HCEC 1CT (cell line): ENCODE measurements around the gene EIF5A2.
"Not testable (repeated sequence)": the region's sequence is repeated elsewhere in the genome, so short reads cannot be mapped to it uniquely, and the experiment has no call there.

ENCODE experiments used
- DNase-seq: peaks from one replicate; pipeline ENCODE4 v3.0.0-alpha.2; 2017

The EIF5A2 gene

DNA sequence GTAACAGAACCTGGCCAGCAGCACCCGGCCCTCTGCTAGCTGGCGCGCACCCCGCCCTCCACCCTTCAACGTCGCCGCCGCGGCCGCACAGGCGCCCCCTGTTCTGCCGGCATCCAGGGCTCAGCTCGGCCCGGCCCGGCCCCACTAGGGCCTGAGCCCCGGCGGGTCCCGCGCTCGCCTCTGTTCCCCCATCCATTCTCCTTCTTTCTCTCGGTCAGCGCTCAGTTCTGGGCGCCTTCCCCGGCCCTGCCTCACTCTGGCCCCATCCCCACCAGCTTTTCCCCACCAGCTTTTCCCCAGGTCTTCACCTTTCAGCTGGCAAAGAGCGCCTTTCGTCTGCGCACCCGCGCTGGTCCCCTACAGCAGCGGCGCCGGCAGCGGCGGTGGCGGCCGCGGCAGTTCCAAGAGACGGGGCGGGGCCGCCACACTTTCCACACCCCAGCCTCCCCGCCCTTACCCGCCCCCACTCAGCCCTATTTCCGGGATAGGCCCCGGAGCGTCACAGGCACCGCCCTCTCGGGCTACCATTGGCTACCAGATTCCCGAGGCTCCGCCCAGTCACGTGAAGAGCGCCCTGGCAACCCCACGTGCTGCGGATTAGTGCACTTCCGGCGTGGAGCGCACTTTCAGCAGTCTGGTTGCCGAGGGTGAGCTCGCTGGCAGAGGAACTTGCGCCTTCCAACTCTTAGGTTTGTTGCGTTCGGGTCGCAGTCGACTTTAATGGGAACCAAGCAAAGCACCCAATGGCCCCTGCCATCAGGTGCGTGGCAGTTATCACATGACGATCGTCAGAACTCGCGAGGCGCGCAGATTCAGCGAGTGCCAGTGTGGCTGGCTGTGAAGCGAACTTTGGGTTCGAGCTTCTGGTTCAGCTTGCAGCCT is at the start of gene EIF5A2:
Gene EIF5A2 (minus strand): TSS at position 403 of the 882 bp plus-strand sequence. CDS start 831 bp downstream, outside the sequence.
- DNase-seq: peak; percentile 95

- DNase-seq: no peak
Observed at GRCh38 chr3:170956647-170957046, 48.2 kb upstream of the EIF5A2 start.

DNA sequence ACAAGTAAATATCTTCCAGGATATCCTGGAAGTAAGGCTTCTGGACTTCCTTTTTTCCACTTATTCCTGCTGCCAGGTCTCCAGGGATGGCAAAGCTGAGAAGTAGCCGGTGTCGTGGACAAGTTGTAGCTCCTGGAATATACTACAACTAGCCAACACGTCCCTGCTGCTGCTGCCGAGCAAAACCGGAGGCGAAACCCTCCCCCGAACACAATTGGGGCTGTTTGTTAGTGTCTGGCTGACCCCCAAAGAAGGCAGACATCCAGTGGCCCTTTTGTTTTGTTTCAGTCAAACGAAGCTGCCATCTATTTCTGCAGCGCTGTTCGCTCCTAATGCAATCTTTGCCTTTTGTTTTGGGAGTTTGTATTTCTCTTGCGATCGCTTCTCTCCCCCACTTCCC is 45.3 kb upstream of the EIF5A2 start:
- DNase-seq: no peak

GRCh38 chr3:170953229-170953628 is 44.8 kb upstream of the EIF5A2 start:
- DNase-seq: no peak

DNA sequence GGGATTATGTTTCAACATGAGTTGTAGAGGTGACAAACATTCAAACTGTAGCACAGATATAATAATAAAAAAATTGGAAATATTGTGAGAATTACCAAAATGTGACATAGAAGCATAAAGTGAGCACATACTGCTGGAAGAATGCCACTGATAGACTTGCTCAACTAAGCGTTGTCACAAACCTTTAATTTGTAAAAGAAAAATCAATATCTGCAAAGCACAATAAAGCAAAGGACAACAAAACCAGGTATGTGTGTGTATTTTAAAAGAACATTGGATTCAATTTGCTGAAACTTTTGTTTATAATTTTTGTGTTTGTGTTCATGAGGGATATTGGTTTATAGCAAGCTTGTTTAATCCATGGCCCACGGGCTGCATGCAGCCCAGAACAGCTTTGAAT is 40.8 kb upstream of the EIF5A2 start:
- DNase-seq: no peak

GRCh38 chr3:170947018-170947769 is 38.8 kb upstream of the EIF5A2 start:
- DNase-seq: no peak

- DNase-seq: no peak
Observed at GRCh38 chr3:170942011-170942410, 33.6 kb upstream of the EIF5A2 start.

DNA sequence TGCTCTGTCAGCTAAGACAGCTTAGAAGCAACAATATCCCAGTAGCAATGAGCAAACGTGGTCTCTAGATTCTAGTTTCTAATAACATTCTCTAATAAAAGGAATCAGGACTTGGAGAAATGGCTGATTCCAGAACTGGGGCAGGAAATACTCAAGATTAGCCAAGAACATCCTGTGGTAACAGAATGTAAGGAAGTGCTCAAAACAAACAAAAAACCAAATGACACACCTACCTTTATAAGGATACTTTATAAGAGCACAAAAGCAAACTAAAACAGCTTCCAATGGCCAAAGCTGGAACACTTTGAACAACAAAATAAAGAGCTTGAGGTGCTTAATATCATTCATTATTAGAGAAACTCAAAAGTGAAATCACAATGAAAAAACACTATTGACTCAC is 33.1 kb upstream of the EIF5A2 start:
- no peak for DNase-seq

DNA sequence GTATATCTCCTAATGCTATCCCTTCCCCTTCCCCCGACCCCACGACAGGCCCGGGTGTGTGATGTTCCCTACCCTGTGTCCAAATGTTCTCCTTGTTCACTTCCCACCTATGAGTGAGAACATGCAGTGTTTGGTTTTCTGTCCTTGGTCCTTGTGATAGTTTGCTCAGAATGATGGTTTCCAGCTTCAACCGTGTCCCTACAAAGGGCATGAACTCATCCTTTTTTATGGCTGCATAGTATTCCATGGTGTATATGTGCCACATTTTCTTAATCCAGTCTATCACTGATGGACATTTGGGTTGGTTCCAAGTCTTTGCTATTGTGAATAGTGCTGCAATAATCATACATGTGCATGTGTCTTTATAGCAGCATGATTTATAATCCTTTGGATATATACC is 24.6 kb upstream of the EIF5A2 start:
- not testable (repeated sequence) for DNase-seq

DNA sequence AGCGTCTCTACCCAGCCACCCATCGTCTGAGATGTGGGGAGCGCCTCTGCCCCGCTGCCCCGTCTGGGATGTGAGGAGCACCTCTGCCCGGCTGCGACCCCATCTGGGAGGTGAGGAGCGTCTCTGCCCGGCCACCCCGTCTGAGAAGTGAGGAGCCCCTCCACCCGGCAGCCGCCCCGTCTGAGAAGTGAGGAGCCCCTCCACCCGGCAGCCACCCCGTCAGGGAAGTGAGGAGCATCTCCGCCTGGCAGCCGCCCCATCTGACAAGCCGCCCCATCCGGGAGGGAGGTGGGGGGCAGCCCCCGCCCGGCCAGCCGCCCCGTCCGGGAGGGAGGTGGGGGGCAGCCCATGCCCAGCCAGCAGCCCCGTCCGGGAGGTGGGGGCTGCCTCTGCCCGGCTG is 15.1 kb upstream of the EIF5A2 start:
- DNase-seq: not testable (repeated sequence)

- no peak for DNase-seq
Observed at GRCh38 chr3:170918715-170919114, 10.3 kb upstream of the EIF5A2 start.

DNA sequence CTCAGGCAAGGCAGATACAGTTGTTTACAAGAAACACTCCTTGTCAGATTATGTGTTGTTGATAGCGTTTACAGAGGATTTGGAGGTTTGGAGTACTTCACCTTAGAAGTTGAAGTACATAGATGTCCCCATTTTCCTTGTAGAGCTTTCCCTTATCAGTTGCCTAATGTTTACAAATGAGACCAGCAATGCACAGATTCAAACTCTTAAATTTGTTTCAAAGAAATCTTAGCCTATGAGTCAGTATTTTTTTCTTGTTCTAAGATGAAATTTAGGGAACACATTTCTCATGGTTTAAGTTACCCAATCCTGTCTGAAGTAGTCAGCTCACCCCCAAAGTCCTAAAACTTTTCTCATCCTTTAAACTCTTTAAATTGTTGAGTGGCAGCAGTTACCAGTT is 6.3 kb upstream of the EIF5A2 start:
- DNase-seq: peak; percentile 35

DNA sequence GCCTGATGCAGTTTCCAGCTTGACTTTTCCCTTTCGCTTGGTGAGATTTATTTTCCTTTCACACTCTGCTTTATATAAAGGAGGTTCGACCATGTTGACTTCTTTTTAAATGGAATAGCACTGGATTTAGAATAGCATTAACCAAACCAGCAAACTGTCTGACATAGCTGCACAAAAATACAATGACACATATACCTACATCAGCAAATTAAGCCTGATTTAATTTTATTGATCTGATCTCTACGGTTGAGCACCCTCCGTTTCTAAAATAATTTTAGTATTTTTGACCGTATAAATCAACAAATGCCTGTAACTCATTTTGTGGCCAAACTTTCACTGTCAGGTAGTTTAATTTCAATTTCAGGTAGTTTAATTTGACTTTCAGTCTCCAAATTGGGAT is 5.8 kb upstream of the EIF5A2 start:
- no peak for DNase-seq

DNA sequence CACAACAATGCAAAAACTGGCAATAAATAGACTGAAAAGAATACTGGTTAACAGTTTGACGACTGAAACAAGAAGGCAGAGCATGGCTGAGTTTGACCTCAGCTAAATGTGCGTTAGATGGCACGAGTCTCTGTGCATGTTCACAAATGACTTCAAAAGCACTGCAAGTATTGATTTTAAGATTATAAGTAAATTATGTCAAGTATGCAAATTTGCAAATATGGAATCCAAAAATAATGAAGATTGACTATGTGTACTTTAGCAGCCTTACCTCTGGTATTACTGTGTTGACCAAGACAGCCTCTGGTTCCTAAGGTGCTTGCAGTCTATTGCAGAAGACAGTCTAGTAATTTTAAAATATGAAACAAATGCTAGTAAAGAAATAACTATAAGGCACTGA is 2.6 kb upstream of the EIF5A2 start:
- DNase-seq: no peak

GRCh38 chr3:170910542-170910941 is 2.1 kb upstream of the EIF5A2 start:
- DNase-seq: peak; percentile 20

DNA sequence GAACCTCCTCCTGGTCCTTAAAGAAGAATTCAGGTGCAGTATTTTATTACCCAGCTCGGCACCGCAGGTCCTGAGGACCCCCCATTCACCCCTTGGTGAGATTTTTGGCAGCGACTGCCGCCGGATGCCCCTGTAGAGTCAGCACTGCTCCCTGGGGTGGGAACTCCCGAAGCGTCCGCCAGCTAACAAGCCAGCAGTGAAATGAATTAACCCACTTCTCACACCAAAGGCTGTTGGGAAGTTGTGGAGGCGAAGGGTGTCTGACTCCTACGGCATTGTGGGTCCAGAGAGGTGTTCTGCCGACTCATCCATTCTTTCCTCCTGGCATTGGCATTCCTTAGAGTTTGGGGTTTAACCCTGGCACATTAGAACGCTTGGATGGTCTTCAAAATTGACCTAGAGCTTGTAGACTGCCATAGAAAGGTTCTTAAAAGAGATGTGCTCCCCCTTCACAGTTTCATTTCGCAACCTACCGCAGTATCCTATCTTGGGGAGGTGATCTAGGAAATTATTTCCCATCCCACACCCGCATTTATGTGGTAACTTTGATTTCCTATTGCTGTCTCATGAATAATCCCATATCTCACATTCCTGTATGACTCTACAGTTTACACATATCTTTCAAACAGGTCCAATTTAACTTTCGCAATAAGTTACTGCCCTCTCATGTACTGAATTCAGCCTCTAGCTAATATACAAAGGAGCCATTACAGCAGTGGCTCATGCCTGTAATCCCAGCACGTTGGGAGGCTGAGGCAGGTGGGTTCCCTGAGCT is 879 bp upstream of the EIF5A2 start:
- peak; percentile 98 for DNase-seq

- peak; percentile 4 for DNase-seq
Observed at GRCh38 chr3:170907637-170908234, 701 bp downstream of the EIF5A2 start.

- DNase-seq: peak; percentile 3
Observed at GRCh38 chr3:170905862-170906261, 2.6 kb downstream of the EIF5A2 start.

GRCh38 chr3:170903123-170903522 is 5.3 kb downstream of the EIF5A2 start:
- no peak for DNase-seq

DNA sequence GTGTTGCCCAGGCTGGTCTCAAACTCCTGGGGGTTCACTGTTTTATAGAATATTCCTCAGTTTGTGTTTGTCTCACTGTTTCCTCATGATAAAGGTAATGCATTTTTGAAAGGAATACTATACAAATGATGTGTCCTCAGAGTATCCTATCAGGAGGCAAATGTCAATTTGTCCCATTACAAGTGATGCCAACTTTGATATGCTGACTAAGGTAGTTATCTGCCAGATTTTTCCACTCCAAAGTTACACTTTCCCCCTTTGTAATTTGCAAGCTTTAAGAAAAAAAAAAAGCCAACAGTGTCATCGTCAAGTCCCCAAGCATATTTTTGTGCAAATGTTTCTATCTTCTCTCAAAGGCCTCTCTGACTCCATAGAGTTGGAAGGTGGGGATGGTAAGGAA is 9.0 kb downstream of the EIF5A2 start:
- no peak for DNase-seq

DNA sequence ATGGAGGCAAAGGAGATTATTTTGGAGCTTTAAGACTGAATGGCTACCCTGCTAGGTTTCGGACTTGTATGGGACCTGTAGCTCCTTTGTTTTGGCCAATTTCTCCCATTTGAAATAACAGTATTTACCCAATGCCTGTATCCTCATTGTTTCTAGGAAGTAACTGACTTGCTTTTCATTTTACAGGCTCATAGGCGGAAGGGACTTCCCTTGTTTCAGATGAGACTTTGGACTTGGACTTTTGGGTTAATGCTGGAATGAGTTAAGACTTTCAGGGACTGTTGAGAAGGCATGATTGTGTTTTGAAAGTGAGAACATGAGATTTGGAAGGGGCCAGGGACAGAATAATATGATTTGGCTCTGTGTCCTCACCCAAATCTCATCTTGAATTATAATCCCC is 10.5 kb downstream of the EIF5A2 start:
- no peak for DNase-seq

GRCh38 chr3:170897199-170897598 is 11.2 kb downstream of the EIF5A2 start:
- not testable (repeated sequence) for DNase-seq

GRCh38 chr3:170896781-170897180 is 11.7 kb downstream of the EIF5A2 start:
- no peak for DNase-seq
